Uterus (tissue), 4 donors: ENCODE measurements around the gene TMEM222. TPM values are rescaled to one million over a fixed set of nuclear protein-coding genes. Genes with fewer than 3 reads are reported as not detected.

Experiments used
- DNase-seq, 2 donors: peaks; one replicate each; pipeline ENCODE4 v3.0.0-alpha.2; 2019 to 2020
- H3K27ac ChIP-seq, 2 donors: fragments of 200-600 bp; sonication (generic); 1 replicate in 1 of 2; 2 replicates in 1 of 2; pipeline ENCODE4 v1.5.1; 2016 to 2018
- H3K27me3 ChIP-seq, 2 donors: fragments of 200-600 bp; sonication (generic); one replicate each; pipeline ENCODE4 v1.5.1; 2018 to 2019; ENCODE audit warnings: control low read depth in 1 of 2
- H3K36me3 ChIP-seq, 2 donors: fragments of 200-600 bp; sonication (generic); one replicate each; pipeline ENCODE4 v1.5.1; 2019; ENCODE audit warnings: control low read depth in 1 of 2
- H3K4me1 ChIP-seq, 2 donors: fragments of 200-600 bp; sonication (generic); one replicate each; pipeline ENCODE4 v1.5.1; 2018 to 2019; ENCODE audit warnings: control low read depth in 1 of 2
- H3K4me3 ChIP-seq, 2 donors: fragments of 200-600 bp; sonication (generic); 1 replicate in 1 of 2; 2 replicates in 1 of 2; pipeline ENCODE4 v1.5.1; 2018 to 2019; ENCODE audit warnings: mild to moderate bottlenecking in 1 of 2
- H3K9me3 ChIP-seq, 2 donors: fragments of 200-600 bp; sonication (generic); one replicate each; pipeline ENCODE4 v1.5.1; 2019; ENCODE audit warnings: control low read depth in 1 of 2
- CTCF ChIP-seq, 4 experiments: fragments of 200-600 bp in 2 of 4; fragments of 450-650 bp in 2 of 4; sonication (generic) in 2 of 4; IDR thresholded peaks; one replicate each; pipeline ENCODE4 v1.5.1; 2016 to 2019; ENCODE audit warnings: antibody characterized with exemption in 4 of 4, mild to moderate bottlenecking in 2 of 4, moderate library complexity in 1 of 4
- POLR2A ChIP-seq, 2 donors: fragments of 450-650 bp; IDR thresholded peaks; one replicate each; pipeline ENCODE4 v1.6.1; 2016; ENCODE audit warnings: antibody characterized with exemption in 2 of 2, mild to moderate bottlenecking in 1 of 2, moderate library complexity in 1 of 2
- intact Hi-C: fragments of 100-400 bp; cut with DNase I; formaldehyde crosslinking; loops from one replicate; pipeline ENCODE4 v1.15.1; 2023; ENCODE audit warnings: low total_unique reads
- total RNA-seq, 4 donors: library from RNA; depleted of rRNA in 3 of 4; stranded (reverse); fragments of >200 nt in 3 of 4; gene quantifications; one replicate each; pipeline versions ENCODE4 v1.1.0 to v1.2.4, GENCODE V29; 2014 to 2023
- donor health status: DM: yes; HTN: yes; CAD: no.

TMEM222 gene
- 10 to 100 TPM in 2 of 4 donors, 1 to 10 TPM in 2; 9.7 to 43.9 (median 18.6) TPM for total RNA-seq

GRCh38 chr1:27321813-27322568, at the start of gene TMEM222:
TMEM222 (plus strand) TSS chr1:27322163; CDS start chr1:27322198, 35 bp downstream.
- Histone ChIP-seq H3K27me3 (no peaks in the 10 kb centered on the region), H3K4me3 (peak within 1 kb of the TSS; percentile 91 to 95), H3K36me3 (no peaks in the 10 kb centered on the region), H3K27ac (peak within 1 kb of the TSS; percentile 79 to 85), H3K9me3 (no peaks in the 10 kb centered on the region), H3K4me1 (peaks cover 0 to 7% of the 10 kb centered on the region in 2 donors)
- peak; percentile 95 to 96 for DNase-seq
- TF ChIP-seq CTCF (IDR thresholded peaks at IDR 0.05) (peak; percentile 5 to 57 (median 32)), POLR2A (IDR thresholded peaks at IDR 0.05) (peak in 1 of 2 donors; percentile 53)
- intact Hi-C loops = no loop called here

GRCh38 chr1:27274204-27274603, 47.8 kb upstream of the TMEM222 start:
- H3K4me1 ChIP-seq = no peaks in the 10 kb centered on the region

GRCh38 chr1:27275696-27276095, 46.3 kb upstream of the TMEM222 start:
- Histone ChIP-seq H3K4me3 (no peak overlapping the region), H3K9me3 (no peaks in the 10 kb centered on the region), H3K27me3 (no peaks in the 10 kb centered on the region), H3K4me1 (no peaks in the 10 kb centered on the region), H3K27ac (no peak overlapping the region), H3K36me3 (no peaks in the 10 kb centered on the region)
- intact Hi-C loops = no loop called here
- TF ChIP-seq CTCF (IDR thresholded peaks at IDR 0.05) (no peak), POLR2A (IDR thresholded peaks at IDR 0.05) (no peak)
- DNase-seq = no peak

More at GRCh38 chr1:27274204-27274603, 47.8 kb upstream of the TMEM222 start:
- Histone ChIP-seq H3K27ac (no peak overlapping the region), H3K36me3 (no peaks in the 10 kb centered on the region), H3K9me3 (no peaks in the 10 kb centered on the region), H3K4me3 (no peak overlapping the region), H3K27me3 (no peaks in the 10 kb centered on the region)
- intact Hi-C loops = no loop called here
- TF ChIP-seq CTCF (IDR thresholded peaks at IDR 0.05) = no peak
- TF ChIP-seq POLR2A (IDR thresholded peaks at IDR 0.05) = no peak
- DNase-seq = no peak

- DNase-seq = peak; percentile 78 to 86
These were observed 37.3 kb upstream of the TMEM222 start for GRCh38 chr1:27284425-27285273.

More at GRCh38 chr1:27284425-27285273, 37.3 kb upstream of the TMEM222 start:
- intact Hi-C loops = loop anchor here (5.0 to 10.0 kb wide), 2 partner anchors 182 to 240 kb away; no protein-coding TSS in a partner anchor
- Histone ChIP-seq H3K27ac (no peak overlapping the region), H3K27me3 (no peaks in the 10 kb centered on the region), H3K4me3 (no peak overlapping the region), H3K4me1 (no peaks in the 10 kb centered on the region), H3K36me3 (no peaks in the 10 kb centered on the region), H3K9me3 (no peaks in the 10 kb centered on the region)
- TF ChIP-seq CTCF (IDR thresholded peaks at IDR 0.05) (peak; percentile 68 to 81 (median 70)), POLR2A (IDR thresholded peaks at IDR 0.05) (no peak)
